Nephron progenitor cell (in vitro differentiated cells): ENCODE results near the gene FRS3.

ENCODE experiments used
- DNase-seq: peaks from one replicate; pipeline ENCODE4 v3.0.0; 2021
- H3K27ac Mint-ChIP-seq: 2 replicates; pipeline ENCODE4 v1.8.0; 2021; ENCODE audit warnings: mild to moderate bottlenecking, moderate library complexity, mixed read lengths
- H3K27me3 Mint-ChIP-seq: 2 replicates; pipeline ENCODE4 v1.8.0; 2021; ENCODE audit warnings: mild to moderate bottlenecking, low read depth, mixed read lengths; ENCODE audit not compliant: poor library complexity
- H3K36me3 Mint-ChIP-seq: 2 replicates; pipeline ENCODE4 v1.8.0; 2021; ENCODE audit warnings: low read depth, mixed read lengths
- H3K4me1 Mint-ChIP-seq: 2 replicates; pipeline ENCODE4 v1.8.0; 2021; ENCODE audit warnings: mixed read lengths
- H3K4me3 Mint-ChIP-seq: 2 replicates; pipeline ENCODE4 v1.8.0; 2021; ENCODE audit warnings: mild to moderate bottlenecking, moderate library complexity, mixed read lengths
- H3K9me3 Mint-ChIP-seq: 2 replicates; pipeline ENCODE4 v1.8.0; 2021; ENCODE audit warnings: mild to moderate bottlenecking, moderate library complexity, mixed read lengths
- CTCF ChIP-seq: fragments of 200-600 bp; sonication (generic); IDR thresholded peaks from 2 replicates; pipeline ENCODE4 v1.5.0; 2021; ENCODE audit warnings: antibody characterized with exemption

The FRS3 gene

DNA sequence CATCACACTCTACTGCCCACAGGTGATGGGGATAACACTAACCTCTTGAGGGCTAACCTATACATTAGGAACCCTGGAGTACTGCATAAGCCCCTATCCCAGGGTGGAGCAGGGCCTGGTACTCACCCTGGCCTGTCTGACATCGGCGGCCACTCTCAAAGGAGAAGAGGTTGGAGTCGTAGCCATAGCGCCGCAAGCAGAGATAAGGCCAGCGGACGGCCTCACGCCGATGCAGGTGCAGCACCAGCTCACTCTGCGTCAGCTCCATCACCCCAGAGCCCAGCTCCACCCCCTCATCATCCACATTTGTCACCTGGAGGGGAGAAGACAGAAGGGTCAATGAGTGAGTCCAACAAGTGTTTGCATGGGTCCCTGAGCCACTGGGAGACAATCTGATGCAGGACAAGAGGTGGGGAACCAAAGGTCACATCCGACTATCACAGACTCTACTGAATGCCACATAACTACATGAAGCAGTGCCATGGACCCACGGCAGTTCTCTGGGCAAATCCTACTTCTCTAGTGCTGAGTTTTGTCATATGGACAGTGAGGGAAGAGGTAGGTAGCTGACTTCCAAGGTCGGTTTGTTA lies 4.3 kb downstream of the FRS3 start:
- Mint-ChIP-seq H3K27me3 (peaks cover 11% of the 10 kb centered on the region), H3K9me3 (no peaks in the 10 kb centered on the region), H3K4me1 (peaks cover 14% of the 10 kb centered on the region), H3K36me3 (peaks cover 18% of the 10 kb centered on the region), H3K27ac (no peak overlapping the region), H3K4me3 (no peak overlapping the region)
- no peak for DNase-seq
- no peak for TF ChIP-seq CTCF

DNA sequence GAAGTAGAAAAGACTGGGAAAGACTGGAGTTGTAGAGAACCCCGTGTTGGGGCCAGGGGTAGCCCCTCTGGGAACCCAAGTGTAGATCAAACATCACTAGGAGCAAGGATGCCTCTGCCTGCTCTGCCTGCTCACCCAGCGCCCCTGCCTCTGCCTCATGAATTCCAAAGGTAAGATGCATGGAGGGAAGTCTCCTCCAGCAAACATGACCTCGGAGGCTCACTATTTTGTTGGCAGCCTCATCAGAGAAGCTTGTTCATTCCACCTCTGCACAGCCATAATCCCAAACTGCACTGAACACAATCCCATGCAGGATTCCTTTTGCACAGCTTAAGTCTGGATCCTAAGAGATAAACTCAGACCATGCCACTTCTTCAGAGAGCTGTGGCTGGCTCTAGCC lies 4.9 kb downstream of the FRS3 start:
- Mint-ChIP-seq H3K9me3 (no peaks in the 10 kb centered on the region), H3K4me3 (no peak overlapping the region), H3K27ac (no peak overlapping the region), H3K4me1 (peaks cover 14% of the 10 kb centered on the region), H3K36me3 (peaks cover 24% of the 10 kb centered on the region), H3K27me3 (peaks cover 11% of the 10 kb centered on the region)
- no peak for TF ChIP-seq CTCF
- no peak for DNase-seq

GRCh38 chr6:41771058-41771983 lies 8.4 kb downstream of the FRS3 start:
- no peak overlapping the region for H3K4me3 Mint-ChIP-seq
- TF ChIP-seq CTCF = no peak
- no peaks in the 10 kb centered on the region for H3K9me3 Mint-ChIP-seq
- H3K4me1 Mint-ChIP-seq = peaks cover 30% of the 10 kb centered on the region
- H3K27ac Mint-ChIP-seq = no peak overlapping the region
- H3K36me3 Mint-ChIP-seq = peaks cover 24% of the 10 kb centered on the region
- peaks cover 8% of the 10 kb centered on the region for H3K27me3 Mint-ChIP-seq
- DNase-seq = no peak

DNA sequence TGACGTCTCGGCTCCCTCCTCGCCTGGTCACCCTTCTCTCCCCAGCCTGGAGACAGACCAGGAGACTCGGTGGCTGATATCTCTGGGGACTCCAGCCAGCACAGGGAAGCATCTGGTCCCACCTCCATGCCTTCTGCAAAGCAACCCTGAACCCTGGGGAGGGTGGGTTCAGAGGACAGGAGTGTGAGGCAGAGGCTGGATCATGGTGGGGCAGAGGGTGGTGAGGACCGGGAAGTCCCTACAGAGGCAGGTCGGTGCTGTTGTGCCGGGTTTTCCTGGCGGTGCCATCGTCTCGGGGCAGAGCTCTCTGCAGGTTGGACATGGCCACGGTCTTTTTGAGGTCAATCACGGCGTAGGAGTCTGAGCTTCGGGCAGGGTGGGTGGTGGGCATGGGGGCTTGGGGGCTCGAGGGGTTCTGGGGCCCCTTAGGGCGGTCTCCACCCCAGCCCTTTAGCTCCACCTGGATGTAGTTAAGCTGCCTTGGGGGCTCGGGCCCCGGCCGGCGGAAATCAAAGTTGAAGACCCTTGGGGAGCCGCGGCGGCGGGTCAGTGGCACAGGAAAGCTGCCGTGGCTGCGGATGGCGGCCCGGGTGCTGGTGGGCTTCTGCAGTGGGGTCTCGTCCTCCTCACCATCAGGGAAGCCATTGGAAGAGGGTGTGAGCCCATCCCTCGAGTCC lies 9.2 kb downstream of the FRS3 start:
- Mint-ChIP-seq H3K27me3 (peaks cover 13% of the 10 kb centered on the region), H3K36me3 (peaks cover 24% of the 10 kb centered on the region), H3K27ac (no peak overlapping the region), H3K4me3 (no peak overlapping the region), H3K4me1 (peaks cover 34% of the 10 kb centered on the region), H3K9me3 (no peaks in the 10 kb centered on the region)
- DNase-seq = no peak
- no peak for TF ChIP-seq CTCF

- H3K27ac Mint-ChIP-seq = peak overlapping the region; percentile 29
- peaks cover 34% of the 10 kb centered on the region for H3K4me1 Mint-ChIP-seq
- TF ChIP-seq CTCF = no peak
- H3K4me3 Mint-ChIP-seq = no peak overlapping the region
- peaks cover 15% of the 10 kb centered on the region for H3K27me3 Mint-ChIP-seq
- DNase-seq = no peak
- no peaks in the 10 kb centered on the region for H3K9me3 Mint-ChIP-seq
- H3K36me3 Mint-ChIP-seq = peaks cover 22% of the 10 kb centered on the region
These were observed 10.3 kb downstream of the FRS3 start for GRCh38 chr6:41769376-41769775.
